B cell (primary cell): ENCODE measurements around the gene CHD1L. TPM values are rescaled to one million over a fixed set of nuclear protein-coding genes. Genes with fewer than 3 reads are reported as not detected.
"Not testable (repeated sequence)": the region's sequence is repeated elsewhere in the genome, so short reads cannot be mapped to it uniquely, and the experiment has no call there.

Source experiments
- ATAC-seq: fragments of 200-7000 bp; cut with Tn5 transposase; one replicate; pipeline ENCODE4 v1.10.0; 2021; ENCODE audit warnings: low read depth, mild to moderate bottlenecking, moderate number of reproducible peaks, moderate library complexity
- CTCF ChIA-PET: fragments of 350-600 bp; sonication (Branson Sonifier 250); formaldehyde crosslinking; loops from one replicate; lab custom pipeline; 2021; ENCODE audit warnings: antibody characterized with exemption, inconsistent platforms; lab: Charles Lee
- POLR2A ChIA-PET: fragments of 350-600 bp; sonication (Branson Sonifier 250); formaldehyde crosslinking; loops from one replicate; lab custom pipeline; 2021; ENCODE audit warnings: antibody characterized with exemption; lab: Charles Lee
- DNase-seq: peaks from one replicate; pipeline ENCODE4 v3.0.0; 2013
- H2AFZ ChIP-seq: 2 replicates; pipeline ENCODE4 v1.6.1; 2012; ENCODE audit warnings: mild to moderate bottlenecking, low read depth, low read length; ENCODE audit not compliant: insufficient read depth, poor library complexity, severe bottlenecking
- H3K27ac ChIP-seq, 2 donors: 1 replicate in 1 of 2; 2 replicates in 1 of 2; pipeline ENCODE4 v1.5.1; 2012 to 2013; ENCODE audit warnings: low read length in 2 of 2, mild to moderate bottlenecking in 2 of 2, moderate library complexity in 1 of 2
- H3K27me3 ChIP-seq, 4 experiments: fragments of 200-600 bp in 1 of 4; sonication (generic) in 1 of 4; replicated peaks in 1 of 4; 1 replicate in 2 of 4; 2 replicates in 2 of 4; pipeline versions ENCODE4 v1.6.1 to v1.7.0; 2013 to 2016; ENCODE audit warnings: low read length in 3 of 4, mild to moderate bottlenecking in 2 of 4, mixed read lengths in 1 of 4, moderate library complexity in 1 of 4; ENCODE audit not compliant: insufficient read depth in 4 of 4, control insufficient read depth in 3 of 4; ENCODE audit errors: control extremely low read depth in 1 of 4
- H3K36me3 ChIP-seq, 2 experiments: replicated peaks in 1 of 2; 1 replicate in 1 of 2; 2 replicates in 1 of 2; pipeline versions ENCODE4 v1.6.1 to v1.7.1; 2013; ENCODE audit warnings: low read length in 1 of 2; ENCODE audit not compliant: insufficient read depth in 2 of 2, control insufficient read depth in 1 of 2; ENCODE audit errors: control extremely low read depth in 1 of 2, extremely low read depth in 1 of 2
- H3K4me1 ChIP-seq, 2 donors: fragments of 200-600 bp in 1 of 2; sonication (generic) in 1 of 2; 1 replicate in 1 of 2; 2 replicates in 1 of 2; pipeline versions ENCODE4 v1.5.1 to v1.6.1; 2013 to 2017; ENCODE audit warnings: low read length in 2 of 2; ENCODE audit not compliant: control insufficient read depth in 2 of 2, insufficient read depth in 2 of 2
- H3K4me2 ChIP-seq: replicated peaks from 2 replicates; pipeline ENCODE3; 2012; ENCODE audit warnings: mild to moderate bottlenecking, low read depth, low read length; ENCODE audit not compliant: poor library complexity, severe bottlenecking
- H3K4me3 ChIP-seq, 5 experiments: fragments of 200-600 bp in 1 of 5; sonication (generic) in 1 of 5; 1 replicate in 3 of 5; 2 replicates in 2 of 5; pipeline versions ENCODE4 v1.5.1 to v1.7.0; 2011 to 2016; ENCODE audit warnings: low read length in 4 of 5, mild to moderate bottlenecking in 4 of 5, low read depth in 2 of 5, control low read depth in 1 of 5, moderate library complexity in 1 of 5; ENCODE audit not compliant: insufficient read depth in 1 of 5; ENCODE audit errors: control extremely low read depth in 1 of 5, extremely low read depth in 1 of 5
- H3K79me2 ChIP-seq: fragments of 200-600 bp; sonication (generic); one replicate; pipeline ENCODE4 v1.6.0; 2016; ENCODE audit warnings: low read length; ENCODE audit not compliant: control insufficient read depth, insufficient read depth
- H3K9ac ChIP-seq: fragments of 200-600 bp; sonication (generic); 2 replicates; pipeline ENCODE4 v1.6.1; 2017; ENCODE audit warnings: mild to moderate bottlenecking, low read length, moderate library complexity
- H3K9me3 ChIP-seq, 3 donors: one replicate each; pipeline versions ENCODE4 v1.6.1 to v1.7.1; 2013; ENCODE audit warnings: low read length in 2 of 3; ENCODE audit not compliant: control insufficient read depth in 2 of 3, insufficient read depth in 1 of 3; ENCODE audit errors: control extremely low read depth in 1 of 3
- H4K20me1 ChIP-seq: 2 replicates; pipeline ENCODE4 v1.6.0; 2012; ENCODE audit warnings: mild to moderate bottlenecking, low read length; ENCODE audit not compliant: insufficient read depth, control insufficient read depth, poor library complexity, severe bottlenecking
- H3K27ac Mint-ChIP-seq: one replicate; pipeline ENCODE4 v1.8.0; 2021; ENCODE audit warnings: mixed read lengths
- H3K27me3 Mint-ChIP-seq: one replicate; pipeline ENCODE4 v1.8.0; 2021; ENCODE audit warnings: mixed read lengths
- H3K4me1 Mint-ChIP-seq: one replicate; pipeline ENCODE4 v1.8.0; 2021; ENCODE audit warnings: mixed read lengths
- H3K4me3 Mint-ChIP-seq: one replicate; pipeline ENCODE4 v1.8.0; 2021; ENCODE audit warnings: mixed read lengths
- H3K9me3 Mint-ChIP-seq: one replicate; pipeline ENCODE4 v1.8.0; 2022; ENCODE audit warnings: mixed read lengths; ENCODE audit not compliant: insufficient read depth
- CTCF ChIP-seq: fragments of 200-600 bp; IDR thresholded peaks from one replicate; pipeline ENCODE4 v1.8.0; 2022; ENCODE audit warnings: antibody characterized with exemption, mild to moderate bottlenecking
- EZH2 ChIP-seq: IDR thresholded peaks from 2 replicates; pipeline ENCODE4 v1.6.1; 2012; ENCODE audit warnings: borderline replicate concordance, low read depth, mild to moderate bottlenecking, moderate library complexity, low read length; ENCODE audit not compliant: insufficient read depth, poor library complexity, severe bottlenecking
- WGBS: methylation state at CpG from one replicate; pipeline ENCODE4 v1.1.5; 2013; ENCODE audit warnings: missing lambda C conversion rate; ENCODE audit not compliant: insufficient coverage; 5-methylcytosine and 5-hydroxymethylcytosine counted together
- intact Hi-C: fragments of 100-400 bp; cut with micrococcal nuclease; formaldehyde crosslinking; loops from one replicate; pipeline ENCODE4 v1.10.0; 2022
- polyA plus RNA-seq: library from polyadenylated mRNA; depleted of rRNA; stranded (reverse); fragments of >200 nt; gene quantifications from 2 replicates; pipeline ENCODE4 v1.2.3, GENCODE V29; 2012
- total RNA-seq, 2 donors: library from RNA; stranded (reverse); fragments of 120-200 nt in 1 of 2; gene quantifications; 1 replicate in 1 of 2; 2 replicates in 1 of 2; pipeline versions ENCODE4 v1.2.3 to v1.2.4, GENCODE V29; 2013 to 2022

Gene CHD1L
- total and polyA plus RNA-seq, 2 donors (not counting 1 experiment from before 2014, with no cell fraction given) = 32.4 to 54.6 TPM

GRCh38 chr1:147297438-147297837, 55.0 kb downstream of the CHD1L start:
- Histone ChIP-seq H3K9me3 (peaks cover 5 to 13% (median 12%) of the 10 kb centered on the region in 3 donors), H3K9ac (no peak overlapping the region), H4K20me1 (no peaks in the 10 kb centered on the region), H3K79me2 (no peaks in the 10 kb centered on the region), H3K27ac (no peak overlapping the region), H3K4me1 (no peaks in the 10 kb centered on the region), H3K36me3 (peaks cover 2 to 45% of the 10 kb centered on the region in 2 experiments), H3K4me3 (no peak overlapping the region), H3K27me3 (no peaks in the 10 kb centered on the region), H3K4me2 (no peak overlapping the region), H2AFZ (no peak overlapping the region)
- TF ChIP-seq CTCF = no peak
- no peak for TF ChIP-seq EZH2
- ChIA-PET POLR2A (no interaction called here), CTCF (no interaction called here)
- WGBS = 100% methylated on average over 1 of the region's 2 CpGs
- no peak overlapping the region for H3K27ac Mint-ChIP-seq
- peaks cover 14% of the 10 kb centered on the region for H3K9me3 Mint-ChIP-seq
- no peak for DNase-seq
- intact Hi-C loops = no loop called here
- H3K27me3 Mint-ChIP-seq = no peaks in the 10 kb centered on the region
- no peak overlapping the region for H3K4me3 Mint-ChIP-seq
- no peak for ATAC-seq
- H3K4me1 Mint-ChIP-seq = no peaks in the 10 kb centered on the region

- POLR2A ChIA-PET, H3K4me1 ChIP-seq, H3K4me3 Mint-ChIP-seq, H3K79me2 ChIP-seq, ATAC-seq, H3K27me3 Mint-ChIP-seq, H3K27me3 ChIP-seq, DNase-seq, H3K27ac Mint-ChIP-seq, H3K36me3 ChIP-seq, H3K4me1 Mint-ChIP-seq, H2AFZ ChIP-seq, intact Hi-C loops, H3K4me3 ChIP-seq, H3K4me2 ChIP-seq, H3K9ac ChIP-seq, H4K20me1 ChIP-seq, H3K27ac ChIP-seq, CTCF ChIA-PET: not testable (repeated sequence)
- WGBS = no CpG with 5 or more reads among the region's 3 CpGs
- H3K9me3 Mint-ChIP-seq = peaks cover 44% of the 10 kb centered on the region
- H3K9me3 ChIP-seq = peaks cover 8 to 39% (median 9%) of the 10 kb centered on the region in 3 donors
Observed at GRCh38 chr1:147305803-147306202, 63.3 kb downstream of the CHD1L start.
